Left ventricle myocardium inferior (tissue), 1 donor: ENCODE measurements around the gene CA10. TPM values are rescaled to one million over a fixed set of nuclear protein-coding genes. Genes with fewer than 3 reads are reported as not detected.

Experiments
- DNase-seq: peaks from one replicate; pipeline ENCODE4 v3.0.0-alpha.2; 2020
- H3K27ac ChIP-seq: fragments of 200-600 bp; replicated peaks from 2 replicates; pipeline ENCODE4 v1.8.0; 2021
- H3K27me3 ChIP-seq: fragments of 200-600 bp; 2 replicates; pipeline ENCODE4 v1.8.0; 2021; ENCODE audit warnings: low read depth
- H3K36me3 ChIP-seq: fragments of 200-600 bp; 2 replicates; pipeline ENCODE4 v1.8.0; 2021
- H3K4me1 ChIP-seq: fragments of 200-600 bp; 2 replicates; pipeline ENCODE4 v1.8.0; 2021
- H3K4me3 ChIP-seq: fragments of 200-600 bp; 2 replicates; pipeline ENCODE4 v1.8.0; 2021; ENCODE audit warnings: mild to moderate bottlenecking, moderate library complexity
- H3K9me3 ChIP-seq: fragments of 200-600 bp; replicated peaks from 2 replicates; pipeline ENCODE4 v1.8.0; 2021
- CTCF ChIP-seq: fragments of 200-600 bp; IDR thresholded peaks from 2 replicates; pipeline ENCODE4 v1.8.0; 2021; ENCODE audit warnings: antibody characterized with exemption, mild to moderate bottlenecking, borderline replicate concordance
- intact Hi-C: fragments of 100-400 bp; cut with micrococcal nuclease; formaldehyde crosslinking; loops from one replicate; pipeline ENCODE4 v1.11.0; 2022
- total RNA-seq: library from RNA; stranded (reverse); fragmentation: NEBNext Ultra II Directional; extraction: Animal tissue kit (Norgen Biotek cat#: 25700); gene quantifications from one replicate; pipeline ENCODE4 v1.2.1, GENCODE V29; 2021
- donor health status: DM: no; HTN: yes; CAD: no; lungs with severe emphysema.

CA10 gene
- total RNA-seq, 1 donor from 2014 or later, result not detected

- no peak for DNase-seq
- H3K4me1 ChIP-seq, result no peaks in the 10 kb centered on the region
- H3K27ac ChIP-seq, result no peak overlapping the region
- H3K27me3 ChIP-seq, result peaks cover 31% of the 10 kb centered on the region
- no peak for TF ChIP-seq CTCF
- H3K36me3 ChIP-seq, result no peaks in the 10 kb centered on the region
- intact Hi-C loops, result no loop called here
- H3K9me3 ChIP-seq, result no peaks in the 10 kb centered on the region
- H3K4me3 ChIP-seq, result no peak overlapping the region
Measured at GRCh38 chr17:51840688-51841087, 317.8 kb downstream of the CA10 start.

- Histone ChIP-seq H3K4me3 (no peak overlapping the region), H3K9me3 (no peaks in the 10 kb centered on the region), H3K27me3 (peaks cover 44% of the 10 kb centered on the region), H3K36me3 (no peaks in the 10 kb centered on the region), H3K27ac (no peak overlapping the region), H3K4me1 (no peaks in the 10 kb centered on the region)
- no peak for TF ChIP-seq CTCF
- intact Hi-C loops, result no loop called here
- DNase-seq, result no peak
Measured at GRCh38 chr17:51833620-51834019, 324.9 kb downstream of the CA10 start.

- Histone ChIP-seq H3K9me3 (no peaks in the 10 kb centered on the region), H3K4me3 (no peak overlapping the region), H3K27ac (no peak overlapping the region), H3K27me3 (peaks cover 39% of the 10 kb centered on the region), H3K36me3 (no peaks in the 10 kb centered on the region), H3K4me1 (no peaks in the 10 kb centered on the region)
- TF ChIP-seq CTCF, result no peak
- no peak for DNase-seq
- intact Hi-C loops, result no loop called here
Measured at GRCh38 chr17:51833045-51833444, 325.5 kb downstream of the CA10 start.

- Histone ChIP-seq H3K9me3 (no peaks in the 10 kb centered on the region), H3K27ac (no peak overlapping the region), H3K4me1 (no peaks in the 10 kb centered on the region), H3K27me3 (peaks cover 30% of the 10 kb centered on the region), H3K4me3 (no peak overlapping the region), H3K36me3 (no peaks in the 10 kb centered on the region)
- intact Hi-C loops, result no loop called here
- no peak for DNase-seq
- TF ChIP-seq CTCF, result no peak
Measured at GRCh38 chr17:51830886-51831285, 327.6 kb downstream of the CA10 start.

- intact Hi-C loops, result no loop called here
- Histone ChIP-seq H3K9me3 (no peaks in the 10 kb centered on the region), H3K27me3 (peaks cover 27% of the 10 kb centered on the region), H3K36me3 (no peaks in the 10 kb centered on the region), H3K4me1 (no peaks in the 10 kb centered on the region), H3K27ac (no peak overlapping the region), H3K4me3 (no peak overlapping the region)
- no peak for TF ChIP-seq CTCF
- no peak for DNase-seq
Measured at GRCh38 chr17:51830451-51830850, 328.1 kb downstream of the CA10 start.

- H3K27ac ChIP-seq, result no peak overlapping the region
- H3K4me1 ChIP-seq, result no peaks in the 10 kb centered on the region
- intact Hi-C loops, result no loop called here
- DNase-seq, result no peak
- no peaks in the 10 kb centered on the region for H3K9me3 ChIP-seq
- no peaks in the 10 kb centered on the region for H3K36me3 ChIP-seq
- H3K27me3 ChIP-seq, result peaks cover 24% of the 10 kb centered on the region
- TF ChIP-seq CTCF, result no peak
- H3K4me3 ChIP-seq, result no peak overlapping the region
Measured at GRCh38 chr17:51828901-51829300, 329.6 kb downstream of the CA10 start.
